Activated CD4-positive, alpha-beta T cell treated with anti-CD3 and anti-CD28 coated beads, Interleukin-2, amount 50 U/mL, for 48 hours (primary cell): ENCODE data around the gene BTBD8.

Experiments
- DNase-seq, 2 experiments: peaks; one replicate each; pipeline ENCODE4 v3.0.0-alpha.2; 2020

Gene BTBD8

GRCh38 chr1:92094090-92094489 is 13.9 kb downstream of the BTBD8 start:
- DNase-seq = no peak

DNA sequence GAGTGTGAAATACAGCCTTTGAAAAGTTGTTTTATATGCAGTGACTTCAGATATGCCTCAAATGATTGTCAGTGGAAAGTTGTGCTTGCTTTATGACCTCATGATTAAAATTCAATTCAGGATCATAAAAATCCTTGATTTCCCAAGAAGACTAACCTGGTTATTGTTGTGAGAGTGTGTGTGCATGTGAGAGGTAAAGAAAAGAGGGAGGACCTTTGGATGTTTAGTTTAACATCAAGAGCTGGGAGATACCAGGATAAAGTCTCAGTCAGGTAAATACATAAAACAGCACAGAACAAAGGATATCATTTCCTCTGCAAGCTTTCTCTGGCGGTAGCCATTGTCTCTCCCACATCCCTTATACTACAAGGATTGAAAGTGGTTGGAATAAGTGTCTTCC is 14.4 kb downstream of the BTBD8 start:
- no peak for DNase-seq

DNA sequence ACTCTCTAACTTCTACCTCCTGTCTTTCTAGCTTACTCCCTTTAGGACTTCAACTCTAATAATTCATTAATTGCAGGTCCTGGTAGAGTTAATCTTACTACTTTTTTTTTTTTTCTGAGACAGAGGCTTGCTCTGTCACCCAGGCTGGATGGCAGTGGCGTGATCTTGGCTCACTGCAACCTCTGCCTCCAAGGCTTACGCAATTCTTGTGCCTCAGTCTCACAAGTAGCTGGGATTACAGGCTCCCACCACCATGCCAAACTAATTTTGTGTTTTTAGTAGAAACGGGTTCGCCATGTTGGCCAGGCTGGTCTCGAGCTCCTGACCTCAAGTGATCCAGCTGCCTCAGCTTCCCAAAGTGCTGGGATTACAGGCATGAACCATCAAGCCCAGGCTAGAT is 15.7 kb downstream of the BTBD8 start:
- no peak for DNase-seq

DNA sequence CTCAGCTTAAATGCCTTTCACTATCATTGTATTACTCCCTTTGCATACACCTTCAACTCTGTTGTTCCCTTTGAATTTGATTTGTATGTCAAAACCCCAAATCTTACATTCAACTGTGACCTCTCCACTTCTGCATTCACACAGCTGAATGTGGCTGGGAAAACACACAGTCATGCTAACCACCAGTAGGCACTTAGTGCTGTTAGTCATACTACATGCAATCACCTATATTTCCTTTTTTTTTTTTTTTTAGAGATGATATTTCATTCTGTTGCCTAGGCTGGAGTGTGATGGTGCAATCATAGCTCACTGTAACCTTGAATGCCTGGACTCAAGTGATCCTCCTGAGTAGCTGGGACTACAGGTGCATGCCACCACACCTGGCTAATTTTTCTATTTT is 16.2 kb downstream of the BTBD8 start:
- no peak for DNase-seq

DNA sequence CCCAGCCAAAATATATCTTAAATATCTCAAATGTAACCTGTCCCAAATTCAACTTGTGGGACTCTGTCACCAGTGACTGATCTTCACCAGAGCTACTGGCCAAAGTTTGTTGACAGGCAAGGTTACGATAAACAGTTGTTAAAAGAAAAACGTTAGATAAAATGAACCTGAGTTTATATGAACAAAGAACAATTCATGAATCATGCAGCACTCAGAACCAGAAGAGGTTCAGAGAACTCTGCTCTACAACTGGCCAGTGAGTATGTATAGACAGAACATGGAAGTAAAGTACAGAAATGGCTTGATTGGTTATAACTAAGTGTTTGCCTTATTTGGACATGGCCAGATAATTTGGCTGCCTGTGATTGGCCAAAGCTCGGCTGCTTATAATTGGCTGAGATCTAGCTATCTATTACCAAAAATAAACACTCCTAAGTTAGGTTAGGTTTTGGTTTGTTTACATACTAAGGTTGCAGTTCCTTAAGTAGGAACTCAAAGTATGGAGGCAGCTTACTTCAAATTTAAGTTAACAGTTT is 25.5 kb downstream of the BTBD8 start:
- no peak for DNase-seq

GRCh38 chr1:92108631-92109030 is 28.5 kb downstream of the BTBD8 start:
- DNase-seq = no peak

DNA sequence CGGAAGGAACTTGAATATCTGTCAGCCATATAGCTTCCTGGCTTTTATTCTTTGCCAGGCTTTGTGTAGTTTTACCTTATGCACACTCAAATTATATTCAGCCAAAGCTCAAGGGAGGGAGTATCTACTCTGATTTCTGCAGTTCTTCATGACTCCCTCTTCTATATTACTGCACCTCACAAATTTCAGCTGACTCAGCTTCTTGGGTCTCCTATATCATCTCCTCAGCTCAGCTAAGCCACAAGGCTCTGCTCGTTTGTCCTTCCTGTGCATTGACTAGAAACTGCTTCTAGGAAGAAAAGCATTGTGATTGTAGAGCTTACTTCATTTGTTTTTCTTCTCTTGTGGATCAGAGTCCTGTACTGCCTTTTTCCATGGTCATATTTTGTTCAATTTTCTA is 37.4 kb downstream of the BTBD8 start:
- no peak for DNase-seq

- no peak for DNase-seq
Measured at GRCh38 chr1:92118826-92119225, 38.7 kb downstream of the BTBD8 start.

- DNase-seq = no peak
Measured at GRCh38 chr1:92123868-92124267, 43.7 kb downstream of the BTBD8 start.

DNA sequence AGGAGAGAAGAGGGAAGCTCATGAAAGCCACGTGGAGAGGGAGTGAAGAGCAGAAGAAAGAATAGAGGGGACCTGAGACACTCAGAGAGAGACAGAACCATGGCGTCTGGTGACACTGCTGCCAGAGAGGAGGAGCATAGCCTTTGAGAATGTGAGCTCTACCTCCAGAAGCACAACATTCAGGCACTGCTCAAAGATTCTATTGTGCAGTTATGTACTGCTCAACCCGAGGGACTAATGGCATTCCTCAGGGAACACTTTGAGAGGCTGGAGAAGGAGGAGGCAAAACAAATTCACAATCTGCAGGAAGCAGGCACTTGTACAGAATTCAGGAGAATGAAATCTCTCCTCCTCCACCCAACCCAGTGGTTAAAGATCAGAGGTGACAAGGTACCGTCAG is 45.1 kb downstream of the BTBD8 start:
- no peak for DNase-seq

- no peak for DNase-seq
Measured at GRCh38 chr1:92126088-92126487, 45.9 kb downstream of the BTBD8 start.

DNA sequence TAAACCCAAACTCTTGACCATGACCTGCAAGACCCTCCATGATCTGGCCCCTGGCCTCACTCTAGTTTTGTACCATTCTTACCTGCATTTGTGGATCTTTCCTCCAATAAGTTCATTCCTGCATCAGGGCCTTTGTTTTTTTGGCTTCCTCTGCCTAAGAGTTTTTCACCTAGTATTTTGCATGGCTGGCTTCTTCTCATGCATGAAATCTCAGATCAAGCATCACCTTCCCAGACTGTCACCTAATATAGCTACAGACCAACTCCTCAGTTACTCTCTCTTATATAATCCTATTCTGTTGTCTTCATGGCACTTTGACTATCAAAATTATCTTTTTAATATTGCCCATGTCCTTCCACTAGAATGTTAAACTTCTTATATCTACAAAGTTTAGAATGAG is 54.2 kb downstream of the BTBD8 start:
- no peak for DNase-seq

- DNase-seq = no peak
Measured at GRCh38 chr1:92136341-92136740, 56.2 kb downstream of the BTBD8 start.

- no peak for DNase-seq
Measured at GRCh38 chr1:92154934-92155333, 74.8 kb downstream of the BTBD8 start.

DNA sequence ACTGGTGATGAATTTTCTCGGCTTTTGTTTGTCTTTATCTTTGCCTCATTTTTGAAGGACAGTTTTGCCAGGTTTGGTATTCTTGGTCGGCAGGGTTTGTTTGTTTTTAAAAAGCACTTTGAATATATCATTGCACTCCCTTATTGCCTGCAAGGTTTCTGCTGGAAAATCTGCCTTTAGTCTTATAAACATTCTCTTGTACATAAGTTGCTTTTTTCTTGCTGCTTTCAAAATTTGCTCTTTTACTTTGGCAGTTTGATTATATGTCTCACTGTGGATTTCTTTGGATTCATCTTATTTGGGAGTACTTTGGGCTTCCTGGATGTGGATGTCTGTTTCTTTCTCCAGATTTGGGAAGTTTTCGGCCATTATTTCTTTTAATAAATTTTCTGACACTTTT is 79.4 kb downstream of the BTBD8 start:
- DNase-seq = no peak

DNA sequence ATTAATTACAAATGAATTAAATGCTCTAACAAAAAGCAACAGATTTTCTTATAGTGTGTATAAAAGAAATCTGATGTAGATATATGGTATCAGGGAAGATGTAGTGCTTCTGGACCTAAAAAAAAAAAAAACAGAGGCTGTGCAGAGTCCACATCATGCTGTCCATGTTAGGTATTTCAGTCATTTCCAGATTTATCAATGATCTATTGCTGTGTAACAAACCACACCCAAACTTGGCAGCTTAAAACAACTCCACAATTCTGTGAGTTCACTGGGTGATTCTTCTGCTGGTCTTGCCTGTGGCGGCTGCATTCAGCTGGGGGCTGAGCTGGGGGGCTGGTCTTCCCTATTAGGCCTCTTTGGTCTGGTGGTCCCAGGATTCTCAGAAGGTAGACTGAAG is 85.2 kb downstream of the BTBD8 start:
- no peak for DNase-seq

DNA sequence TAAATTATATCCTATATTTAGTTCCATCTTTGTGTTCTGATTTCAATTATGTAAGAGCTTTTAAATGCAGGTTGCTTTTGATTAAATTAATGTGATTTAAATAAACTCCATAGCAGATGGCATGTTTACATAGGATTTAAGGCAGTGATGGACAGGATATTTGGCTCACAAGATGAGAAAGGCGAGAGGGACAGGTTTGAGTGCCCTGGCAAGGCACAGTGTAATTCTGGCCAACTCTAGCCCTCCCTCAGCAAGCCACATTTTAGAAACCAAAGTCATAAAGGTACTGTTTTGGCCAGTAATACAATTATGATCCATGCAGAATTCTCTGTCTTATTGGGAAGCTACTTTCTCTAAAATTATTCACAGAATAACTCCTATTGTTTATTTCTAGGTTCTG is 87.0 kb downstream of the BTBD8 start:
- no peak for DNase-seq

DNA sequence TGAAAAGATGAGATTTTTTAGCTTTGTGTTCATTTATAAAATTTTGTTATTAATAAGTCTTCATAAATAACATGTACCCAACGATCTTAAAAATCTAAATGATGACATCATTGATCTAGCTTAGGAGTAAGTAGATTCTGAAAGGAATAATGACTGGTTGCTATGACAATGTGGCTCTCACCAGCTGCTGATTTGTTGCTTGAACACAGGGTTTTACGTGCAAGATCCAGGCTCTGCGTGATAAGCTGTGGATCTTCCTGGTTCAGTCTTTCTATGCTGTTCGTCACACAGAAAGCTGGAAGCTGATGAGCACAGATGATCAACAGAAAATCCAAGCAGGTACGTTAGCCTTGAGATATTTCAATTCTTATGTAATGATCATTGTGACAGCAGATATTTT is 88.5 kb downstream of the BTBD8 start:
- no peak for DNase-seq

DNA sequence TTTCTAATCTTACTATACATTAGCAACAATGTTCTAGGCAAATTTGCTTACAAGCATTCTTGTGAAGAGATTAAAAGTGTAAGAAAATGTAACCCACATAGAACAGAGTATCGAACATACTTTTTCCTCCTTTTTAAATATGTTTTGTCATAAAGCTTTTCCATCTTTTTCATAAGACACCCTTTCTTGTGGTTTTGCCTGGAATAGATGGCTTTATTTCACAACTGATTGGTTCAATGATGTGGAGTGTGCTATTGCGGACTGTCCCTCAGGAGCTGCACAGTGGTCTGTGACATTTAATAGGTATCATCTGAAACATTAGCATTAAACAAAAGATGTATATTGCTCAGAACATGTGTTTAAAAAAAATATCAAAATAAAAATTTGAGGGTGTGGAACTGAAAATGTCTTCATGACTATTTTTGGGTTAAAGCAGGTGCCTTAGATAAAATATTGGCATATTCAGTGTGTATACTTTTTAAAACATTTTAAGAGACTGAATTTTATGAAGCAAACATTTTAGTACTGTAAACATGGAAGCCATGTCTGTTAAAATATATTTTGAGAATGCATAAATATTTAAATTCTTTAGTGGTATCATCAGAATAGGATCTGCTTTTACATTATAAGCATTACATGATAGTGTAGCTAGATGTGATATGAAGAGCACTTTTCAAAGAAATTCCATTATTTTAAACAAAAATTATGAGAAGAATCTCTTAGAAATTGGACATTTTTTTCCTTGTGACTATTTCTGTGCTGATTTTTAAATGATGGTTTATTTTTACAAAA is 89.3 kb downstream of the BTBD8 start:
- no peak for DNase-seq

GRCh38 chr1:92184632-92185031 is 104.5 kb downstream of the BTBD8 start:
- DNase-seq = no peak

GRCh38 chr1:92186081-92186480 is 105.9 kb downstream of the BTBD8 start:
- no peak for DNase-seq

GRCh38 chr1:92188436-92189255 is 108.5 kb downstream of the BTBD8 start:
- DNase-seq = no peak

DNA sequence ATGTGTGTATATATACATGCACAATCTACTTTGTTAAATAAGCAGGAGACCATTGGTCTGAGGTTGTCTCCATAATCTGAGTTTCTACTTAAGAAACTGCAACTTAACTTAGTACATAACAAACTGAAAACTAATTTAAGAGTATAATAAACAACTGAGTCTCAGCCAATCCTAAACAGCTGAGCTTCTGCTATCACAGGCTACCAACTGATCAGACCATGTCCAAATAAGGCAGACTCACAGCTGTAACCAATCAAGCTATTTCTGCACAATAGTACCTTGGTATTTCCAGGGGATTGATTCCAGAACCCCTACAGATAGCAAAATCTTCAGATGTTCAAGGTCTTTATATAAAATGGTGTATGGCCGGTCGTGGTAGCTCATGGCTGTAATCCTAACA is 111.6 kb downstream of the BTBD8 start:
- DNase-seq = no peak

DNA sequence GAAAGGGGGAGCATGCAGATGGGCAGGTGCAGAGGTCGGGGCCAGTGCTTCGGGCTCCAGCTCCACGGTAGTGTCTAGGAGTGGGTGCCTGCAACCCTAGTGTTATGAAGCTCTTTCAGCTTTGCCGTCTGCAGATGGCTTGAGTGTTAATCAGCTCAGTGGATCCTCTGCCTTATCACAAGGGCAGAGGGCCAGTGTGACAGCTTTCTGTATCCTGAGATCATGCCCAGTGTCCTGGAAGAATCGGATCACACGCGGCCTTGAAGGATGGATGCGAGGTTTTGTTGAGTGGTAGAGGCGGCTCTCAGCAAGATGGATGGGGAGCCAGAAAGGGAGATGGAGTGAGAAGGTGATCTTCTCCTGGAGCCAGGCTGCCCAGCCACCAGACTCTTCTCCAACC is 112.1 kb downstream of the BTBD8 start:
- DNase-seq = no peak
